C4-2B (cell line): ENCODE data around the gene ABCG5.

Experiments used
- ZFX ChIP-seq: fragments of 450-650 bp; IDR thresholded peaks from 2 replicates; pipeline ENCODE4 v1.6.1; 2017
- TF ChIP-seq, protein P1 (sequence below): fragments of 450-650 bp; conservative IDR thresholded peaks from 2 replicates; pipeline ENCODE4 v1.5.1; 2017; ENCODE audit warnings: mild to moderate bottlenecking

DNA sequence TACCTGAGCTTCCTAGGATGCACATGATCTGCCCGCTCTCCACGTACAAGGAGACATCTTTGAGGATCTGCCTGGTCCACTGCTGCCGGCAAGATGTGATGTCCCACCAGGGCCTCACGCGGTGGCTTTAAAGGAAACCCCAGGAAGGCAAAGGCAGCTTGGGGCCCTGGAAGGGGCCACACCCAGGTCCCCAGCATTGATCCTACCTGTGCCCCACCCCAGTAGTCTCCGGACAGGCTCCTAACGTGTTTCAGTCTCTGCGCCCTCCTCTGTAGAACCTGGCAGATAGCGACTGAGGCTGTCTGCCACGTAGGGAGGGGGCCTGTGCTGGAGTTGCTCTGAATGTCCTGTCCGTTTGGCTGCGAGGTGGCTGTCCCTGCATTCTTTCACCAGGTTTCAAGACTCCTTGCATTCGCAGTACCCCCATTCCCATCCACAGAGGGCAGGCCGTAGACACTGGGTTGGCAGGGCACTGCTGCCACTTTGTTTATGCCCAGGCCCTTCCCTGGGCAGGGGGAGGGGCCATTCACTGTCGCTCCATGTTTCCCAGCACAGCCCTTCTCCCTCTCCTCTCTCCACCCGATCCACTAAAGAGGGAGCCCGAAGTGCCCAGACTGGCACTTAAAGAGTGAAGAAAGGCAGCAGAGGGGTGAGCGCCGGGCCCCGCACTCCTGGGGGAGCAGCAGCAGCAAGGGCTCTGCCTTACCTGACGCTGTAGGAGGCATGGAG lies 644 bp downstream of the ABCG5 start:
- TF ChIP-seq, protein P1, sequence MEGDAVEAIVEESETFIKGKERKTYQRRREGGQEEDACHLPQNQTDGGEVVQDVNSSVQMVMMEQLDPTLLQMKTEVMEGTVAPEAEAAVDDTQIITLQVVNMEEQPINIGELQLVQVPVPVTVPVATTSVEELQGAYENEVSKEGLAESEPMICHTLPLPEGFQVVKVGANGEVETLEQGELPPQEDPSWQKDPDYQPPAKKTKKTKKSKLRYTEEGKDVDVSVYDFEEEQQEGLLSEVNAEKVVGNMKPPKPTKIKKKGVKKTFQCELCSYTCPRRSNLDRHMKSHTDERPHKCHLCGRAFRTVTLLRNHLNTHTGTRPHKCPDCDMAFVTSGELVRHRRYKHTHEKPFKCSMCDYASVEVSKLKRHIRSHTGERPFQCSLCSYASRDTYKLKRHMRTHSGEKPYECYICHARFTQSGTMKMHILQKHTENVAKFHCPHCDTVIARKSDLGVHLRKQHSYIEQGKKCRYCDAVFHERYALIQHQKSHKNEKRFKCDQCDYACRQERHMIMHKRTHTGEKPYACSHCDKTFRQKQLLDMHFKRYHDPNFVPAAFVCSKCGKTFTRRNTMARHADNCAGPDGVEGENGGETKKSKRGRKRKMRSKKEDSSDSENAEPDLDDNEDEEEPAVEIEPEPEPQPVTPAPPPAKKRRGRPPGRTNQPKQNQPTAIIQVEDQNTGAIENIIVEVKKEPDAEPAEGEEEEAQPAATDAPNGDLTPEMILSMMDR: no peak
- no peak for TF ChIP-seq ZFX
